Measurements from ENCODE around the gene LAP3.
A peak's percentile ranks its signal among the peaks of the same experiment; 100 is the strongest.
"Not testable (repeated sequence)": the region's sequence is repeated elsewhere in the genome, so short reads cannot be mapped to it uniquely, and the experiment has no call there.

LAP3 gene

GRCh38 chr4:17562157-17562556 is 14.8 kb upstream of the LAP3 start:
- no peak for DNase-seq

- DNase-seq: no peak
These were observed 11.2 kb upstream of the LAP3 start for GRCh38 chr4:17565846-17566245.

GRCh38 chr4:17567271-17567670 is 9.7 kb upstream of the LAP3 start:
- no peak for DNase-seq

GRCh38 chr4:17574206-17574605 is 2.8 kb upstream of the LAP3 start:
- DNase-seq: no peak

- DNase-seq: not testable (repeated sequence)
These were observed 1.8 kb upstream of the LAP3 start for GRCh38 chr4:17575177-17575576.

- no peak for DNase-seq
These were observed 875 bp downstream of the LAP3 start for GRCh38 chr4:17577665-17578481.

- DNase-seq: no peak
These were observed 1.5 kb downstream of the LAP3 start for GRCh38 chr4:17578482-17578891.

GRCh38 chr4:17580969-17581368 is 4.0 kb downstream of the LAP3 start:
- DNase-seq: no peak

GRCh38 chr4:17583276-17583675 is 6.3 kb downstream of the LAP3 start:
- DNase-seq: no peak

- DNase-seq: no peak
These were observed 6.9 kb downstream of the LAP3 start for GRCh38 chr4:17583941-17584340.

GRCh38 chr4:17584521-17585213 is 7.7 kb downstream of the LAP3 start:
- no peak for DNase-seq

- no peak for DNase-seq
These were observed 10.3 kb downstream of the LAP3 start for GRCh38 chr4:17587094-17587822.

- no peak for DNase-seq
These were observed 12.4 kb downstream of the LAP3 start for GRCh38 chr4:17589355-17589754.

- DNase-seq: no peak
These were observed 18.5 kb downstream of the LAP3 start for GRCh38 chr4:17595471-17596005.

GRCh38 chr4:17597517-17597916 is 20.5 kb downstream of the LAP3 start:
- DNase-seq: no peak

GRCh38 chr4:17599826-17600225 is 22.8 kb downstream of the LAP3 start:
- no peak for DNase-seq

GRCh38 chr4:17605236-17605635 is 28.2 kb downstream of the LAP3 start:
- no peak for DNase-seq

- peak in 1 of 2 experiments; percentile 66 for DNase-seq
These were observed 36.9 kb downstream of the LAP3 start for GRCh38 chr4:17613761-17614415.

- DNase-seq: peak; percentile 89 to 92
These were observed 37.7 kb downstream of the LAP3 start, which contains the start of gene MED28 for GRCh38 chr4:17614416-17615299. TSS of gene MED28 (plus strand) at chr4:17614641. CDS start at chr4:17614655, 14 bp downstream.

GRCh38 chr4:17616283-17616682 is 39.3 kb downstream of the LAP3 start:
- no peak for DNase-seq

- no peak for DNase-seq
These were observed 41.9 kb downstream of the LAP3 start for GRCh38 chr4:17618926-17619325.
